Right lobe of liver (tissue), 6 donors: ENCODE results near the gene COMMD6. TPM values are rescaled to one million over a fixed set of nuclear protein-coding genes. Genes with fewer than 3 reads are reported as not detected.

Experiments
- ATAC-seq, 4 donors: fragments of 200-7000 bp; cut with Tn5 transposase; one replicate each; pipeline ENCODE4 v1.9.1; 2020; ENCODE audit warnings: mild to moderate bottlenecking in 4 of 4, moderate library complexity in 4 of 4
- DNase-seq, 3 donors: peaks; one replicate each; pipeline ENCODE4 v3.0.0-alpha.2; 2020
- H3K27ac ChIP-seq, 3 donors: fragments of 200-600 bp; one replicate each; pipeline ENCODE4 v1.8.0; 2022
- H3K27me3 ChIP-seq, 2 donors: fragments of 200-600 bp; one replicate each; pipeline ENCODE4 v1.8.0; 2022
- H3K36me3 ChIP-seq, 4 donors: fragments of 200-600 bp; sonication (generic) in 1 of 4; one replicate each; pipeline versions ENCODE4 v1.5.1 to v1.8.0; 2017 to 2022; ENCODE audit warnings: control low read depth in 1 of 4
- H3K4me1 ChIP-seq, 4 donors: fragments of 200-600 bp; sonication (generic) in 1 of 4; one replicate each; pipeline versions ENCODE4 v1.5.1 to v1.8.0; 2017 to 2022; ENCODE audit warnings: control low read depth in 1 of 4
- H3K4me3 ChIP-seq, 3 donors: fragments of 200-600 bp; one replicate each; pipeline ENCODE4 v1.8.0; 2022
- H3K9me3 ChIP-seq, 4 donors: fragments of 200-600 bp; sonication (generic) in 1 of 4; one replicate each; pipeline versions ENCODE4 v1.5.1 to v1.8.0; 2017 to 2022; ENCODE audit warnings: control low read depth in 1 of 4
- POLR2A ChIP-seq: fragments of 450-650 bp; IDR thresholded peaks from one replicate; pipeline ENCODE4 v1.6.1; 2017; ENCODE audit warnings: antibody characterized with exemption, mild to moderate bottlenecking
- WGBS: methylation state at CpG from one replicate; pipeline ENCODE4 v1.1.6; 2018; ENCODE audit warnings: low coverage, low lambda C conversion rate; ENCODE audit not compliant: insufficient coverage; ENCODE audit errors: missing lambda C conversion rate; 5-methylcytosine and 5-hydroxymethylcytosine counted together
- intact Hi-C, 2 donors: fragments of 100-400 bp; cut with DNase I; formaldehyde crosslinking; loops; one replicate each; pipeline versions ENCODE4 v1.11.2 to v1.14.1; 2022
- total RNA-seq, 6 experiments: library from RNA; depleted of rRNA in 2 of 6; stranded (reverse); fragments of >200 nt in 2 of 6; fragmentation: NEBNext Ultra II Directional in 3 of 6; extraction: Animal tissue kit (Norgen Biotek cat#: 25700) in 3 of 6; gene quantifications; one replicate each; pipeline versions ENCODE4 v1.1.0 to v1.2.4, GENCODE V29; 2016 to 2023
- TF ChIP-seq, protein P1 (sequence below), 4 donors: fragments of 200-600 bp in 3 of 4; fragments of 450-650 bp in 1 of 4; IDR thresholded peaks; one replicate each; pipeline versions ENCODE4 v1.5.1 to v1.8.0; 2016 to 2022; ENCODE audit warnings: antibody characterized with exemption in 4 of 4, mild to moderate bottlenecking in 2 of 4
- donor health status: DM: no; HTN: yes; CAD: no.
- donor health status: DM: no; HTN: no; CAD: no.
- donor health status: DM: no; HTN: no; CAD: no.
- donor health status: DM: no; HTN: yes; CAD: no.
- donor health status: DM: no; HTN: yes; CAD: no.

COMMD6 gene
- total RNA-seq, 6 experiments from 2014 or later, result 35.0 to 86.1 (median 58.2) TPM

DNA sequence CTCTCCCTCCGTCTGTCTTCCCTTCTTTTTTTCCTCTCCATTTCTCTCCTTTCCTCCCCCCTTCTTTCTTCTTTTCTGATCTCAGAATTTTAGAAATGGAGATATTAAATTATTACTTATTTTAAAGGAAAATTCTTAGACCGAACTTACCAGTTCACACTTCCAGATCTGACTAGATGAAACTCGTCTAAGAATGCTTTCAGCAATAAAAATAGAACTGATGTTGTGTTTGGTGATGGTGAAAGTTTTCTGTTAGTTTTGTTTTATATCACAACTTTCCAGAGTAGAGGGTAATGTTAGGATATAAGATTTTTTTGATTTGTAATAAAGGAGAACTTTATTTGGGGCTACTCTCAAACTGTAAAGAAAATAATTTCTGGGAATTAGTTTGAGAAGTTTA lies 41.9 kb upstream of the COMMD6 start:
- no peak for ATAC-seq
- no peaks in the 10 kb centered on the region for H3K4me1 ChIP-seq
- no peak for DNase-seq
- TF ChIP-seq, protein P1, sequence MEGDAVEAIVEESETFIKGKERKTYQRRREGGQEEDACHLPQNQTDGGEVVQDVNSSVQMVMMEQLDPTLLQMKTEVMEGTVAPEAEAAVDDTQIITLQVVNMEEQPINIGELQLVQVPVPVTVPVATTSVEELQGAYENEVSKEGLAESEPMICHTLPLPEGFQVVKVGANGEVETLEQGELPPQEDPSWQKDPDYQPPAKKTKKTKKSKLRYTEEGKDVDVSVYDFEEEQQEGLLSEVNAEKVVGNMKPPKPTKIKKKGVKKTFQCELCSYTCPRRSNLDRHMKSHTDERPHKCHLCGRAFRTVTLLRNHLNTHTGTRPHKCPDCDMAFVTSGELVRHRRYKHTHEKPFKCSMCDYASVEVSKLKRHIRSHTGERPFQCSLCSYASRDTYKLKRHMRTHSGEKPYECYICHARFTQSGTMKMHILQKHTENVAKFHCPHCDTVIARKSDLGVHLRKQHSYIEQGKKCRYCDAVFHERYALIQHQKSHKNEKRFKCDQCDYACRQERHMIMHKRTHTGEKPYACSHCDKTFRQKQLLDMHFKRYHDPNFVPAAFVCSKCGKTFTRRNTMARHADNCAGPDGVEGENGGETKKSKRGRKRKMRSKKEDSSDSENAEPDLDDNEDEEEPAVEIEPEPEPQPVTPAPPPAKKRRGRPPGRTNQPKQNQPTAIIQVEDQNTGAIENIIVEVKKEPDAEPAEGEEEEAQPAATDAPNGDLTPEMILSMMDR (IDR thresholded peaks at IDR 0.05), result no peak
- TF ChIP-seq POLR2A, result no peak
- H3K4me3 ChIP-seq, result no peak overlapping the region
- no peaks in the 10 kb centered on the region for H3K9me3 ChIP-seq
- intact Hi-C loops, result no loop called here
- WGBS, result 74% methylated on average over 3 of the region's 3 CpGs
- no peaks in the 10 kb centered on the region for H3K27me3 ChIP-seq
- peaks cover 0 to 5% (median 0%) of the 10 kb centered on the region in 4 donors for H3K36me3 ChIP-seq
- no peak overlapping the region for H3K27ac ChIP-seq

DNA sequence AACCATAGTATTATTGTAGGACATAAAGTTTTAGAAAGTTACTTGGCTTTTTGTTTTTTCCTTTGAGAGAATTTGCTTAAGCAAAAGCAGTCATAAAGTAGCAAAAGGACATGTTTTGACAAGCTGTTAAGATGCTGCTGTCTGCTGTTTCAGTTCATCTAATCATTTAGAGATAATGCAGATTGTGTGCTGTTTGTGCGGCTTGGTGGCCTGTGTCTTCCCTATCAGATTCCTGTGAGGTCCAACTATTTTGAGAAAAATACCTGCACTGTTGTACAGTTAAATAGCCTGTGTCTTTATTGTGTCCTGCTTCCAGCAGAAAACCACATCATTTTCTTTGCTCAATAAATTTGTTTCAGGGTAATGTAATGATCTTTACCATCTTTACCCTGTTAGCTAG lies 31.9 kb upstream of the COMMD6 start:
- no peaks in the 10 kb centered on the region for H3K4me1 ChIP-seq
- H3K27me3 ChIP-seq, result no peaks in the 10 kb centered on the region
- TF ChIP-seq, protein P1 (IDR thresholded peaks at IDR 0.05), result no peak
- TF ChIP-seq POLR2A, result no peak
- WGBS, result 82% methylated on average over 1 of the region's 1 CpG
- peaks cover 0 to 31% (median 4%) of the 10 kb centered on the region in 4 donors for H3K36me3 ChIP-seq
- no peak overlapping the region for H3K4me3 ChIP-seq
- intact Hi-C loops, result no loop called here
- no peak for DNase-seq
- H3K9me3 ChIP-seq, result no peaks in the 10 kb centered on the region
- H3K27ac ChIP-seq, result no peak overlapping the region
- ATAC-seq, result no peak

DNA sequence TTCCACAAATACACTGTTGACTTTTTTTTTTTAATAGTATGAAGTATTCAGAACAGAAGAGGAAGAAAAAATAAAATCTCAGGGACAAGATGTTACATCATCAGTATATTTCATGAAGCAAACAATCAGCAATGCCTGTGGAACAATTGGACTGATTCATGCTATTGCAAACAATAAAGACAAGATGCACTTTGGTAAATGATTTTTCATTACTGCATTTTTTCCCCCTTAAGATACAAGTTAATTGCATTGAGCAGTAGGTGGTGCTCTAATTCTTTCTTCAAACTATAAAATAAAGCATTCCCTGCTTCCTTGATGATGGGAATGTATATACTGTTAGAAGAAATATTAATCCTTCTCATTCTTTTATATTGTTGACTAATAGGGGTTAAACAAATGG lies 29.0 kb upstream of the COMMD6 start:
- ATAC-seq (no peak), DNase-seq (no peak)
- Histone ChIP-seq H3K27me3 (no peaks in the 10 kb centered on the region), H3K27ac (no peak overlapping the region), H3K9me3 (no peaks in the 10 kb centered on the region), H3K4me1 (no peaks in the 10 kb centered on the region), H3K36me3 (peaks cover 0 to 34% (median 6%) of the 10 kb centered on the region in 4 donors), H3K4me3 (no peak overlapping the region)
- TF ChIP-seq, protein P1 (IDR thresholded peaks at IDR 0.05), result peak in 2 of 4 donors; percentile 16 to 21
- no peak for TF ChIP-seq POLR2A
- intact Hi-C loops, result no loop called here

DNA sequence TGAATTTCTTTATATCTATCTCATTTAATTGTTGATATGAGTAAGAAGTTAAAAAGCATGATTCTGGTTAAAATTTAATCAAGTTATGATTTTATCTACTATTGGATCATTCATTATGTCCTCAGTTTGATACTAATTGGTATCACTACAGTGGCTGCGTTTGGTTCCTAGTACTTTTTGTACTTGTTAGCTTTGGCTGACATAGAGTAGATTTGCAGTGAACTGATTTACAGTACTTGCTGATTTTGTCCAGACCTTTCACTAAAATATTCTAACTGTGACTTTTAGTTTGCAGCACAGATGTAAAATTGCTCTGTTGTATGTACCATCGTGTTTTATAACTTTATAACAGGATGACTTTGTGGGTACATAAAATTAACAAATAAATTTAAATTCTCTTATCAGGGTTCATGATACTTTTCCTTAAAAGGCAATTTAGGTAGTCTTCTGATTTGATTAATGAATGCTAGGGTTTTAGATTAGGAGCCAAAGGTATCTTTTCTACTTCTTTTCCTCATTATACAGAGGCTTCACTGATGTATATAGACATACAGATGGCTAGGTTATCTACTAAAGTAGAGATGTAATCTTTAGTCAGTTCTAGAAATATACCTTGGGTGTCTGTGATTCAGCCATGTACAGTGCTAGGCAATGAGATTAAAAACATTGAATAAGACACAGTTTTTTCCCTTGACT lies 20.7 kb upstream of the COMMD6 start:
- TF ChIP-seq, protein P1 (IDR thresholded peaks at IDR 0.05), result no peak
- no peak for TF ChIP-seq POLR2A
- H3K27me3 ChIP-seq, result no peaks in the 10 kb centered on the region
- H3K36me3 ChIP-seq, result peaks cover 0 to 7% (median 2%) of the 10 kb centered on the region in 4 donors
- intact Hi-C loops, result no loop called here
- ATAC-seq (no peak), DNase-seq (no peak)
- H3K27ac ChIP-seq, result no peak overlapping the region
- no peaks in the 10 kb centered on the region for H3K4me1 ChIP-seq
- no peak overlapping the region for H3K4me3 ChIP-seq
- H3K9me3 ChIP-seq, result no peaks in the 10 kb centered on the region
- WGBS, result 61% methylated on average over 2 of the region's 2 CpGs
